EL (cell line): ENCODE measurements around the gene SPTB.

Source experiments
- DNase-seq: peaks from one replicate; pipeline ENCODE4 v3.0.0-alpha.2; 2016

Gene SPTB

DNA sequence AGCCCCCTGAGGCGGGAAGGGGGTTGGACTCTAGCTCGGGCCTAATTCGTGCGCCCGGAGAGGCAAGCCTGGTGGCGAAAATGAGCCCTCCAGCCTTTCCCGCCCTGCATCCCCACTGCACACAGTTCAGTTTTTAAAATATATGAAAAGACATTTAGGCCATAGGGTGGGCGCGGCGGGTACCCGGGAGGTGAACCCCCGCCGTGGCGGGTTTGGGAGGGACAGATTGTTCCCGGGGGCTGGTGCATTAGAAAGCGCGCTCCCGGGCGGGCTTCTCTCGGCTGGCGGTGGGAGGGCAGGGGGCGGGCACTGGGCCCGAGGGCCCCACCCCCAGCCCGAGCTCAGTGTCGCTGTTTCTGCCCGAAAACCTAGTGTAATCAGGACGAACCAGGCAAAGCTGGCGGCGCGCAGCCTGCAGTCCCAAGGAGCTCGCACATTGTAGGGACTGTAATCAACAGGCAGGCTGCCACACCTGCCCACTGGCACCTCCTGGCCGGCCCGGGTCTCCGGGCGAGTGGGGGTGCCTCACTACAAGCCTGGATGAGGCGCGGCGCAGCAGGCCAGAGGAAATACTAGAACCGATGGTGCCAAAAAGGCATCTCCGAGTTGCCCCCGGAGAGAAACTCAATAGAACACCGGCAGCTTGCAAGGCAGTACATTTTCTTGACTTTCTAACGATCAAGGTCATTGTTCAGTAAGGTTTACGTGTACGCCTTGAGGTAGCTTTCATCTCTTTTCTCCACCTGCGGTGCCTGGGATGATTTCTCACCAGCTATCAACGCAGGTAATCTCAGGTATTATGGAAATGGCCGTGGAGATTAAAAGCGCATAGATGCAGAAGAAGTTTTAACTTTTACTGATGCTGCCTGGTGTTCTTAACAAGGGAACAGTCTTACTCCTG, 764 bp upstream of the SPTB start:
- peak; percentile 22 for DNase-seq

DNA sequence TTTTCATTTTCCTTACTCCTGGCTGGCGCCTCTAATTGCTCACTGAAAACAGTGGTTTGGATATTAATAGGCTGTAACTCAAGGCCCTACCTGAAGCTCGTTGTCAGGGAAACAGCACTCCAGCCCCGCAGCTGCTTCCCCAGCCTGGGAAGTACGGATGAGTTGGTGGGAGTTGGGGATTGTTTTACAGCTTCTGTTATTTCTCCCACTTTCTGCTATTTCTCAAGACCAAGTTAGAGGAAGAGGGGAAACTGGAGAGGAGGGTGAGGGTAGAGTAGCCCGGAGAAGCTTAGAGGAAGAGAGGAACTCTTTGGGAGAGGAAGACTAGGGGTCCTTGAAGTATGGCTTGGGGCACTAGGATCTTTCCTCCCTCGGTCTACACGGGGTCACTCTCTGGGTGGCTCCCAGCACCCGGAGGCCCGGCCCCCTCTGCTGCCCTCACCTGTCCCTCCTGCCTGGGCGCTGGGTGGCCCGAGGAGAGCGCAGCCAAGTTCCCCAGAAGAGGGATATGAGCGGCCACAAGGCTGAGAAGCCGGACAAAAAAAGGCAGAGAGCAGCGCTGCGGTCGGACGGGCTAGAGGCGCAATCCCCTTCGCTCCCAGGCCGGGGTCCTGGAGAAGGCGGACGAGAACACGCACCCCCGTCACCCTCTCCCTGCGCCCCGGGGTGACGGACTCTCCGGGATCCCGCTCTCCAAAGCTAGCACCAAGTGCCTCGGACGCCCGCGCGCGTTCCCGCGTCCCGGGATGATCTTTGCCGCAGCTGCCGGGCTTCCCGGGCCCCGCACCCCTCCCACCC, 671 bp downstream of the SPTB start:
- DNase-seq, result peak; percentile 6

DNA sequence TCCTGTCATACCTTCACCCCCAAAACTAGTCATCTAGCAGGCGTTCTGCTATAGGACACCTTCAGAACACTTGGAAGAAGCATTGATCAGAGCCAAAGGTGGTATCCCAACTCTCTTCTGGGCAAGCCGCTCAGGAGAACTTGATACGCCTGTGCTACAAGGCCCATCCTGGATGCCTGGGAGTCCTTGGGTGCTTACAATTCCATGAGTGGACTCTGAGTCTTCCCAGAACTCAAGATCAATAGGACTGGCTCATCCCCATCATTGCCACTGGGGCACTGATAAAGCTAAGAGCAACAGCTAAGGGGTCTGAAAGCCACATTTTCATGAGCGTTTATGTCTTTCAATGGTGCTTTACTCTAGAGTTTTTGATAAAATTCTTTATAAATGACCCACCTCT, 1.9 kb downstream of the SPTB start:
- DNase-seq, result no peak

DNA sequence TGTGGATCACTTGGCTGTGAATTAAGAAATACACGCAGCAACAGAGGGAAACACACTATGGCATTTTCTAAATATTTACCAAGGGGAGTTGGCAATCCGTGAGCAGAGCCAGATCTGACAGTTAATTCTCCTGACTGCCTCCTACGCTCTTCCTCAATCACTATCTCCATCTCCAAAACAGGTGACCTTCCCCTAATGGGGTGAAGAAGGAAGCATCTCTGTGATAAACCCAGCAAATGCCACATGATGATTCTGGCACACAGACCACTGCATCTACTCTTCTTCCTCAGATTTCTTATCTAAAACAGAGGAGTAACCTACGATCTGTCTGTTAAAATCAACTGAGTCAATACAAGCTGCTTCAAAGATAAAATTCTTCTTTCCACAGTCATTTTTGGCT, 4.4 kb downstream of the SPTB start:
- no peak for DNase-seq

DNA sequence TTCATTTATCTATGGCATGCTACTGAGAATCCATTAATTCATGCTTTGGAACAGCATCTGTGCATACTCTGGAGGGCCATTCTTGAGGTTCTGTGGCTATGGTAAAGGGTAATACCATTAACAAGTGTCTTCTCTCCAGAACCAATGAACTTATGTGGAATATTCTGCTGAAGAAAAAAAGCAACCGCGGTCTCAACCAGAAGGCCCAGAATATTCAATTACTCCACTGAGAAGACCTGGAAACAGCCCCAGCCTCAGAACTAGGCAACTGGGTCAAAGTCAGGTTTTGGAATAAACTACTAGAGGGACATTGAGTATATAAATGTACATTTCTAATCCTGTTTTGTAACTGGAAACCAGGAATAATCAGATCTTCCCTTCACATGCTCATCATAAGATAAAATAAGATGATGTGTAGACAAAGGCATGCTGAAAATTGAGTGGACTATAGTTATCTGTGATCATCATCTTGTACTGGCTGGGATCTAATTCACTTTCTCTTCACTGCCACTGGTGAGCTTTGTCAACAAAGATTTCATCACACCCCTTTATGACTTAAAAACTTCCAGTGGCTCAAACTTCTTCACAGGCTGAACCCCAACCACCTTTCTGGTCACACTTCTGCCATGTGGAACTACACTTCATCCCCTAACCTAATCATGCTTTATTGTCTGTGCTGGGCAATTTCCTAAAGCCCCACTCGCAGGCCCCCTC, 6.0 kb downstream of the SPTB start:
- DNase-seq, result peak; percentile 23

DNA sequence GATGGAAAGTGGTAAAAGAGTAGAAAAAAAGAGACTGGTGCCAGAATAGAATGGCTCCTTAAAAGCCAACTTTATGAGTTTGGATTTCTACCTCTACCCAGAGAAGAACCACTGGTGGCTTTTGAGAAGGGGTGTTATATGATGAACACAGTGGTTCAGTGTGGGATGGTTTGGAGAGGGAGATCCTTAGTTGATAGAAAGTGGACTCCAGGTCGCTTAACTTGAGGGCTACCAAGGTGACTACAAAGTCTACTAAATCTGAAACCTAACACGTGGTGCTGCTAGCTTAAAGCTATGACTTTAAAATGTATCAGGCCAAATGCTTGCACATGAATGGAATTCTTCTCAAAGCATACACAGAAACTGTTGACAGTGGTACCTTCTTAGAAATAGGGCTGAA, 8.4 kb downstream of the SPTB start:
- no peak for DNase-seq

DNA sequence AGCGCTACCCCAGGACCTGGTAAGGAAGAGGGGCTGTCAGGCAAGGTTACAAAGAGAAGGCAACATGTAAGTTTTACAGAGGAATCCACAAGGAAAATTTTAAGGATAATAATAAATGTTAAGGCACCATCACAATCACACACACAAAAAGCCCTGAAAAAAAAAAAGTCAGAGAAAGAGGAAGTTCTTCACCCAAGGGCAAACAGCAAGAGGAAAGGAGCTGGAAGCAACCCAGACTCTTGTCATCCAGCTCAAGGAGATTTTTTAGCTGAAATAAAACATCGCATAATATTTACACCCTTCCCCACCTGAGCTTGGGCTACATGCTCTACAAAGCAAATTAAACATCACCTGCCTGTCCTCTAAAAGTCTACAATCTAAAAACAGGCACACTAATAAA, 9.5 kb downstream of the SPTB start:
- DNase-seq, result no peak

DNA sequence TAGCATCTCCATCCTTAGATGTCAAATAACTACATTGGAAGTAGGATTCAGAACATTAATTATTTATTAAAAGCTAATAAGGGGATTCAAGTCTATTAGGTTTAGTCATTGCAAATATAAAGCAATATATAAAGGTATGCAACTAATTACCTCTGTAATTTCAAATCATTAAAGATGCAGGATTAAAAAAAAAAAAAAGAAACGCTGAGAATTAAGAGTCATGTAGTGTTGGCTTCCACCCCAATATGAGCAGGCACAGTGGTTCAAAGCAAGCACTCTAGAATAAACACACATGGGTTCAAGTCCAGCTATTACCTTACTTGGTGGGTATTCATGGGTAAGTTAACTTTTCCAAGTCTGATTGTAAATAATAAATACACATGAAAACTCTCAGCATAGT, 10.9 kb downstream of the SPTB start:
- DNase-seq, result no peak

DNA sequence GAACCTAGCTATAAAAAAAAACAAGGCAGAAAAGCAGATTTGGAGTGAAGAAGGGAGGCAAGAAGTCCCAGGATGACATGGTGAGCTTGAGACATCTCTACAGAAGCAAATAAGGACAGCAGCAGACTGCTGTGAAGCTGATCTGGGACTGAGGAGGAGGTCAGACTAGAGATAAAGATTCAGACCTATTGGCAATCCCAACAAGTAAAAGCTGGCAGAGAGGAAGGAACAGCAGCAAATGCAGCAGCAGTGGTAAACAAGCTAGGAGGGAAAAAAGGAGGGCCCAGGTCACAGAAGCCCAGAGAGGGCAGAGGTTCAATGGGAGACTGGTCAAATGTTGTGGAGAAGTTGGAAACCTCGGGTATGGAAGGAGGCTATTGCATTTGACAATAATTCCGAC, 11.3 kb downstream of the SPTB start:
- no peak for DNase-seq

DNA sequence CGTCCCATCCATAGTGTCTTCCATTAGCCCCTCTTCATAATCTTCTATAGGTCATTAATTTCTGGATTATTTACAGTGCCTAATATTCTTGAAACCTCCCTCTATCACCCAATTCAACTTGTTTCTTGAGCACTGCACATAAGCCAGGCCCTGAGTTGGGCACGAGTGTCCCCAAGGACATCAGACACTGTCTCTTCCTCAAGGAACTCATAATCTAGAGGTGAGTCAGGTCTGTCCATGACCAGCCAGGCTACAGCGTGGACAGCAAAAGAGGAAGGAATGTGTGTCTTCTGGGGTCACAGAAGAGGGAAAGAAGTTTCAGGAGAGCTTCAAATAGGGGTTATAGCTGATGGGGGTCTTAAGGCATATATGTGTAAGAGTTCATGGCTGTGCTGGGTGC, 12.5 kb downstream of the SPTB start:
- DNase-seq, result no peak

DNA sequence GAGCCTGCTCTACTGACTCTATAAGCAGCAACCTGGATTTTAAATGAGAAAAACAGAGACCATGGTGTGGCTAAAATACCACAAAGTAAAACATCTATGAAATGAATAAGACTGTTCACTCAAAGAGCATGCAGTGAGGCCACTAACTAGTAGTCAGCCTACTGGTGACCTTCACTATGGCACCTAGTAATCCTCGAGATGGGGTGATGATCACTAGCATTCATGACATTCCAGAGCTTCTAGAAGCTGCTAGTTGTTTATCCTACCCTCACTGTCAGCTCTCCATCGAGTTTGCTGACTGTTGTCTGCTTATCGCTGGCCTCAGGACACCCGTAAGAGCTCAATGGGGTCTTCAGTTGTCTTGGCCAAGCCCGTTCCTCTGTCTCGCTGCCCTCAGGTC, 13.7 kb downstream of the SPTB start:
- no peak for DNase-seq

DNA sequence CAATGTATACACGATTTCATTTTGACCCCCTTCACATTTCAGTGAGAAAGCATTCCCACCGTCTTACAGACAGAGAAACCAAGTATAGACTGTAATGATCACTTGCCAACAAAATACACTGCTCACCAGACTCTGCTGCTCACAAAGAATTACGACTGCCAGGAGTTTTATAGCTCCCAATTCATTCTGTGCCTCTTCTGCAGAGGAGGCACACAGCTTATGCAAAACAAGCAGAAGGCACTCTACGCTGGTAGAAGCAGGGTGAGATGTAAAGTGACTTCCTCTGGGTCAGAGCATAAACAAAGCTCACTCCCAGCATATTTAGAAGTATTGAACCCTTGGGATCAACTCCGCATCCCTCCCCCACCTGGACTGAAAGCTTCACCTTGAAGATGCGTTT, 14.6 kb downstream of the SPTB start:
- DNase-seq, result no peak

DNA sequence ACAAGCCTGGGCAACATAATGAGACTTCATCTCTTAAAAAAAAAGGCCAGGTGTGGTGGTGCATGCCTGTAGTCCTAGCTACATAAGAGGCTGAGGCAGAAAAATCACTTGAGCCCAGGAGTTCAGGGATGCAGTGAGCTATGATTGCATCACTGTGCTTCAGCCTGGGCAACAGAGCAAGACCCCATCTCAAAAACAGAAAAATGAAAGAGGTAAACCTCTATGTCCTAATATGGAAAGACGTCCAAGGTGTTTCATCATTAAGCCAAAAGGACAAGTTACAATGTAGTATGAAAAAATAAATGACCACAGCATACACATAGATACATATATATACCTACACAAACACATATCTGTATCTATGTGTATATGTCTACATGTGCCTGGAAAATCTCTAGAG, 15.4 kb downstream of the SPTB start:
- no peak for DNase-seq

DNA sequence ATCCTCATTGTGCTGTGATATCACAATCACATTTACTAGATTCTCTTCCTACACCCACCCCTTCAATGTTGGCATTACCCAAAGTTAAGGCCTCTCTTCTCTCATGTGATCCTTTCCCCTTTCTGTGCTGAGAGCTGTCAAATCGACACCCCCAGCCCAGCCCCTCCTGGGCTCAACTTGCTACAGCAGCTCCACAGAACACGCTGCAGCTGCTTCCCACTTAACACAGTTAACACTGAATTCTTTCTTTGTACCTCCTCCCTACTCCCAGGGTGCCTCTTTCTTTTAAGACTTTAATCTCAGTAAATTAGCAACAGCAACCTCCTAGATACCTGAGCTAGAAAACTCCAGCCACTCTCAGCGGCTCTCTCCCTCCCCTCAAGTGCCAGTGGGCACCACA, 17.8 kb downstream of the SPTB start:
- no peak for DNase-seq

DNA sequence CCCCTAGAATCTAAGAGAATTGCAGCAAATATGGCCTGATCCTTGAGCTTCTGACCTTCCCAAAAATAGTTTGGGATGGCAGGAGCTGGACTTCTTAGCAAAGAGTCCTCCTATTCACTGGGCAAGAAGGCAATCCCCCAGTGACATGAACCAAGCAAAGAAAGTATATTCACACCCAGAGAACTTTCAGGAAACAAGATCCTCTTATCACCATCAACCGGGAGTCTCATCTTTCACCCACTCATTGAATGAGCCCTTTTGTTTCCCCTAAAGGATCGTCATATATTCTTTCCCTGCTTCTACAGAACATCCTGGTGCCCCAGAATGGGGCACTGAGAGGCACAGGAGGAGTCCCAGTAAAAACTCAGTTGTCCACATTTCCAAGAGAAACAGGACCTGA, 19.7 kb downstream of the SPTB start:
- no peak for DNase-seq

DNA sequence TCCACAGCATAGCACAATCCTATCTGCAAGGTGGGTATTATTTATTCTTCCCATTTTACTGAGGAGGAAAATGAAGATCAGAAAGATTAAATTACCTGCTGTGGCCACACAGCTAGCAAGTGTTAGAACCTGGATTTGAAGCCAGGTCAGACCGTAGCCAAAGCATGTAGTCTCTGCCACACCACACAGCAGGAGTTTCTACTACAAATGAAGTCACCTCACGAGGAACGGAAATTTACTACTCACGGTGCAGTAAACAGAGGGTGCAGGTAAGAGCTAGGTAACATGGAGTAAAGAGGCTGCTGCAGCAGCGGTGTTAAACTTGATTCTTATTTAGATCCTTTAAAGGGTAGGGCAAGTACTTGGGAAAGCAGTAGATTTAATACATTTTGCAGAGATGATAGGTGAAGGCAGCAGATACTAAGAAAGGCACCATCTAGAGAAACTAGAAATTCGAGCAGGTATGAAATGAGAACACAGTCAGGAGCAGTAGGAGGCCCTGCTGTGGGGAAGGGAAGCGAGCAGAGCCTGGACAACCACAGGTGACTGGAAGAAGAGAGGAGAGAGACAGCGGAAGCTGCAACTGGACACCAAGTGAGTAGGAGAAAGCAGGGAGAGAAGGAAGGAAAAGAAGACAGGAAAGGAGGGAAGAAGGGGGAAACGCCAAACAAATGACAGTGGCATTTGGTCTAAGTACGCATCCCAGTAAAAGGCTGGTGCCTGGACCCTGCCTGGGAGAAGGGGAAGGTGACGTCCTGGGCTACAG, 21.5 kb downstream of the SPTB start:
- DNase-seq, result no peak

DNA sequence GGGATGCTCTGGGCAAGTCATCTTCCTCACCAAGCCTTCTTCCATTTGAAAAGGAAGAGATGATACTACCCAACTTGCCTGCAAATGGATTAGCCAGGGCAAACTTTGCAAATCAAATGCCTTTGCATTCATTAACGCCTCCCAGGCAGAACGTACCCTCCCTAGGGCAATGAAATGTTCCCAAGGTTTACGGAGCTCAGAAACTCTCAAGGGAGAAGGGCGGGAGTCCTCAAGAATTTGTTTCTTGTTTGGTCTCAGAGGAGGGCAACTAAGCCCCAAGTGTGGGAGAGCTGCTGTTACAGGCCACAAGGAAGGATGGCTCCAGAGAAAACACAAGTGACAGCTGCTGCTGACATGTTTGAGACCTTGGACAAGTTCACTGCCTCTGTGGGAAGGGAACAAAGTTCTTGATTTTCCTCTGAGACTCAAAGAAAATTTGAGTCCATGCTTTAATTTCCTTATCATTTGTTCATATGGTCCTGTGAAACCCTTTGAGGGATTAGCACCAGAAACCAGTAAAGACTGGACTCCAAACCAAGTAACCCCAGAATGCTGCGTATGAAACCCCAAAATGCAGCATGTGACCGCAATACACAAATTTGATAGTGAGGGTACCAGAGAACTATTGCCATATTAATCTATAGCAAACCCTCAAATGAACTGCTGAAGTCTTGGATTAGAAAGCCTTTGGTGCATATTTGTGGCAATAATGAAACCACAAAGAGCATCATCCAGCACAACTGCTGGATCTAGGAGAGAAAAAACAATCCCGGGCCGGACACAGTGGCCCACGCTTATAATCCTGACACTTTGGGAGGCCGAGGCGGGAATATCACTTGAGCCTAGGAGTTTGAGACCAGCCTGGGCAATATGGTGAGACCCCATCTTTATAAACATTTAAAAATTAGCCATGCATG, 22.9 kb downstream of the SPTB start:
- DNase-seq, result no peak

DNA sequence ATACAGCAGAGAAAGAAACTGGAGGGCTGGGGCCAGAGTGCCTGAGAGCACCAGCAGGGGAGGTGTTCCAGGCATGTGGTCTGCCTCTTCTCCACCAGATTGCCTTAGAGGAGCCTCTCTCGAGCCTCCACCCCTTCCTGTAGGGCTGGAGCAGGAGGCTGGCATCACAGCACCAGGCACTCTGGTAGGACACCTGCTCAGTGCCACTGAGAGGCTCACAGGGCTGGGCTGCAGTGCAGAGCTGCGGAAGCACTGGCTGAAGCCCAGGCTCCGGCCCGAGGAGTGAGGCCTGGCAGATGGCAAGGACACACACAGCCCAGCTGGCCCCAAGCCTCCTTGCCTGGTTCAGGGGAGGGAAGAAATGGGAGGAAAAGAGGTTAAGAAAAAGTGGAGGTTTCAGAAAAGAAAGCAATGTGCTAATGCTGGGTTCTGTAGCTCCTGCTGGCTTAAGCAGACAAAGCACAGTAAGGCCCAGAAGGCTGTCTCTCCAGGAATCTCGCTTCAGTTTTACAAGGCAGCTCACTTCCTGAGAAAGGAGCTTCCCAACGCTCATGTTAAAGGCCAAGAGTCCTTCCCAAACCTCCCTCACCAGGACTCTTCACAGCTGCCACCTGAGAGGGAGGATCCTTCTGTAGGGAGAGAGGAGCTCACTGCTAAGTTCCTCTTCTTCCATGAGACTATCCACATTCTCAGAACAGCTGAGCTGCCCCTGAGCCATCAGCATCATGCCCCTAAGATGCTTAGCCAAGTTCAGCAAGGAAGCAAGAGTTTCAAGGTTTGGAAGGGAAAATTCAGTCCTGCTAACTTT, 23.8 kb downstream of the SPTB start:
- DNase-seq, result no peak

DNA sequence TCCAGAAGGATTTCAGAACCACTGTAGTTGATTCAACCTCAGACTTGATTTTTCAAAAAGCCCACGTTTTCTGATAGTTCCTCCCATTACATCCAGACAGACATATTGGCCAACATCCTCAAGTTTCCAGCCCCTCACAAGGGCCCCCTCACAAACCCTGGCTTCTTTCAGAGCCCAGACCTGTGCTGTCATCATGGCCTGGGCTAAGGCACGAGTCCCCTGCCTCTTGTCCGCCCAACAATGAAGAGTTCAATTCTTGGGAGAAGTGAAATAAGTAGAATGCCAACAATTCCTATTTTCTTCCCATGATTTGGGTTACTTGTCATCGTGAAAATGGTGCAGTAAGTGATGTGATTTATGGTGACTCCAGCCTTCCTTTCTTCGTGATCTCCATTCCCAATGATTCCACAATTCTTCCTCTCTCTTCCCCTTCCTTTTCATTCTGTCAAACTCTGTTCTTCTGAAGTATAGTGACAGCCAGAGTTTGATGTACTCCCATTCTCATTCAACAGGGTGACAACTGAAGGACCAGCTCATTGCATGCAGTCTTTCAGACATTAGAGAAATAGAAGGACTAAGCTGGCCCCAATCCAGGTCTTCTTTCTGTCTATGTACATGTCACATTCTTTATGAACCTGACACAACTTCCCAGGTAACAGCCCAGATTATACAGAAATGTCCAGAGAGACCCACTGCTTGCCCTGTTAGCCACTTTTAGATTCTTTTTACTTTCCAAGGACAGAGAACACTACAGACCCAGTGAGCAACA, 29.2 kb downstream of the SPTB start:
- no peak for DNase-seq

DNA sequence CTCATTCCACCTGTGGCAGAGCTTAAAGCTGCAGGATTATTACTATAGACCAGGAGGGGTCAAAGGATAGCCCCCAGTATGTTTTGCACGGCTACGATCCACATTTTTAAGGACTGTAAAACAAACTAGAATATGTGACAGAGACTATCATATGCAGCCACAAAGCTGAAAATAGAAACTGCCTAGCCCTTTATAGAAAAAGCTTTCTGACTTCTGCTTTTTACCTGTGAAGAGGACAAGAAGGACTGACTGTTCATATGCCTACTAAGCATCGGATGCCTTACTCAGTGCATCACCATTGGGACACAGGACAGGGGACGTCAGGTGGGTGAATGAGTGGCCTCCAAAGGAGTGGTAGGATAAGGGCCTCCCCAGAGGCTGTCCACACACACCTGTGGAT, 29.8 kb downstream of the SPTB start:
- DNase-seq, result no peak
